K562 (cell line): ENCODE measurements around the gene RALGPS1. TPM values are rescaled to one million over a fixed set of nuclear protein-coding genes. Genes with fewer than 3 reads are reported as not detected.

Source experiments
- ATAC-seq: fragments of 200-7000 bp; cut with Tn5 transposase; 3 replicates; pipeline ENCODE4 v1.9.1; 2020; ENCODE audit warnings: moderate library complexity
- BruUV-seq: library from RNA; stranded (reverse); fragments of 400-500 nt; replicated peaks from 2 replicates; lab custom pipeline; 2021; lab: Mats Ljungman, UMichigan
- CTCF ChIA-PET: fragments of 300-600 bp; formaldehyde crosslinking; extraction: SDS; loops from one replicate; lab custom pipeline; 2021; ENCODE audit warnings: low intra/inter-chr PET ratio; lab: Yijun Ruan, JAX
- POLR2A ChIA-PET: fragments of 300-600, 350-650 bp; sonication (Branson Sonifier 250); formaldehyde crosslinking; extraction: SDS; loops from one replicate; lab custom pipeline; 2021; ENCODE audit warnings: antibody characterized with exemption, inconsistent platforms; lab: Yijun Ruan, JAX
- DNase-seq, 4 experiments: peaks; one replicate each; pipeline versions ENCODE4 v3.0.0 to v3.0.0-alpha.2; 2011 to 2018; ENCODE audit warnings: low spot score in 3 of 4, mixed read lengths in 3 of 4; ENCODE audit errors: extremely low read depth in 1 of 4
- FAIRE-seq: peaks from 2 replicates; lab custom pipeline; 2011; peaks lifted over from hg19 to GRCh38; lab: Jason Lieb, UNC
- H2AFZ ChIP-seq: 2 replicates; pipeline ENCODE4 v1.6.0; 2011; ENCODE audit warnings: low read depth, low read length, control low read depth, inconsistent platforms
- H3K27ac ChIP-seq: fragments of 200-600 bp; 3 replicates; pipeline ENCODE4 v1.8.0; 2011; ENCODE audit warnings: low read depth, mild to moderate bottlenecking, control low read depth, inconsistent platforms, low read length, moderate library complexity, mixed read lengths; ENCODE audit errors: extremely low read depth
- H3K27me3 ChIP-seq, 2 experiments: fragments of 300-600 bp in 1 of 2; 2 replicates in 1 of 2; 3 replicates in 1 of 2; pipeline versions ENCODE4 v1.6.0 to v1.8.0; 2011; ENCODE audit warnings: inconsistent platforms in 2 of 2, low read length in 2 of 2, mild to moderate bottlenecking in 1 of 2, mixed read lengths in 1 of 2, moderate library complexity in 1 of 2; ENCODE audit not compliant: control insufficient read depth in 2 of 2, insufficient read depth in 2 of 2
- H3K36me3 ChIP-seq: fragments of 300-600 bp; 3 replicates; pipeline ENCODE4 v1.8.0; 2011; ENCODE audit warnings: mild to moderate bottlenecking, low read length, inconsistent platforms; ENCODE audit not compliant: control insufficient read depth, insufficient read depth
- H3K4me1 ChIP-seq, 2 experiments: fragments of 200-600 bp in 1 of 2; replicated peaks in 1 of 2; 2 replicates in 1 of 2; 3 replicates in 1 of 2; pipeline versions ENCODE4 v1.5.1 to v1.8.0; 2011; ENCODE audit warnings: inconsistent platforms in 2 of 2, low read length in 2 of 2, mild to moderate bottlenecking in 1 of 2, mixed read lengths in 1 of 2, moderate library complexity in 1 of 2; ENCODE audit not compliant: control insufficient read depth in 2 of 2, insufficient read depth in 2 of 2
- H3K4me2 ChIP-seq: 2 replicates; pipeline ENCODE4 v1.6.1; 2011; ENCODE audit warnings: low read length, control low read depth, inconsistent platforms, mixed read lengths; ENCODE audit not compliant: insufficient read depth
- H3K4me3 ChIP-seq: fragments of 200-600 bp; sonication (generic), shearing (Covaris generic); 2 replicates; pipeline ENCODE4 v1.5.1; 2016; ENCODE audit warnings: control low read depth, inconsistent platforms
- H3K79me2 ChIP-seq: fragments of 200-600 bp; 3 replicates; pipeline ENCODE4 v1.8.0; 2011; ENCODE audit warnings: low read length, inconsistent platforms; ENCODE audit not compliant: control insufficient read depth, insufficient read depth
- H3K9ac ChIP-seq, 2 experiments: 2 replicates each; pipeline versions ENCODE4 v1.6.0 to v1.6.1; 2011; ENCODE audit warnings: low read depth in 2 of 2, low read length in 2 of 2, control low read depth in 1 of 2, inconsistent platforms in 1 of 2, mild to moderate bottlenecking in 1 of 2, mixed read lengths in 1 of 2; ENCODE audit not compliant: insufficient read depth in 1 of 2
- H3K9me1 ChIP-seq: one replicate; pipeline ENCODE4 v1.6.0; 2011; ENCODE audit warnings: inconsistent platforms, mild to moderate bottlenecking, low read length, moderate library complexity; ENCODE audit not compliant: control insufficient read depth, insufficient read depth
- H3K9me3 ChIP-seq: replicated peaks from 2 replicates; pipeline ENCODE4 v1.5.1; 2011; ENCODE audit warnings: low read depth, low read length, inconsistent platforms; ENCODE audit not compliant: control insufficient read depth, insufficient read depth
- H4K20me1 ChIP-seq: replicated peaks from 2 replicates; pipeline ENCODE4 v1.6.1; 2011; ENCODE audit warnings: low read length, inconsistent platforms, mixed read lengths; ENCODE audit not compliant: control insufficient read depth, insufficient read depth
- ESRRA ChIP-seq: fragments of 450-650 bp; IDR thresholded peaks from 2 replicates; pipeline ENCODE4 v1.6.1; 2014; ENCODE audit warnings: low read depth, mild to moderate bottlenecking, moderate library complexity, borderline replicate concordance
- IFI16 ChIP-seq: fragments of 250-450 bp; sonication (Bioruptor Pico); IDR thresholded peaks from 2 replicates; pipeline ENCODE4 v2.1.2; 2022; ENCODE audit warnings: mild to moderate bottlenecking, inconsistent platforms
- JUN ChIP-seq, 2 experiments: sonication (generic) in 1 of 2; formaldehyde crosslinking in 1 of 2; IDR thresholded peaks; 2 replicates each; pipeline versions ENCODE4 v1.6.1 to v1.8.0; 2012 to 2022; ENCODE audit warnings: borderline replicate concordance in 2 of 2, mild to moderate bottlenecking in 2 of 2, improper control_type of control experiment in 1 of 2, low read depth in 1 of 2, low read length in 1 of 2, missing genetic modification reagents in 1 of 2
- L3MBTL2 ChIP-seq: fragments of 450-650 bp; IDR thresholded peaks from 2 replicates; pipeline ENCODE4 v1.6.1; 2016; ENCODE audit warnings: mild to moderate bottlenecking, moderate library complexity
- RFX1 ChIP-seq: fragments of 450-650 bp; IDR thresholded peaks from 2 replicates; pipeline ENCODE4 v1.6.1; 2016; ENCODE audit warnings: mild to moderate bottlenecking, moderate library complexity
- RUNX1 ChIP-seq: sonication (generic); IDR thresholded peaks from 2 replicates; pipeline ENCODE4 v1.6.1; 2016; ENCODE audit warnings: antibody characterized with exemption, low read depth
- THAP12 ChIP-seq: fragments of 250-450 bp; sonication (Bioruptor Pico); IDR thresholded peaks from 2 replicates; pipeline ENCODE4 v1.9.0; 2021; ENCODE audit warnings: mild to moderate bottlenecking, inconsistent platforms
- ZNF224 ChIP-seq: sonication (generic); formaldehyde crosslinking; IDR thresholded peaks from 2 replicates; pipeline ENCODE4 v1.8.0; 2022; ENCODE audit warnings: mild to moderate bottlenecking, missing genetic modification reagents
- ZNF41 ChIP-seq: fragments of 250-450 bp; sonication (Bioruptor Pico); conservative IDR thresholded peaks from 2 replicates; pipeline ENCODE4 v1.4.0; 2020; ENCODE audit warnings: mild to moderate bottlenecking
- ZNF561 ChIP-seq: fragments of 450-650 bp; formaldehyde crosslinking; conservative IDR thresholded peaks from 2 replicates; pipeline ENCODE4 v1.4.0; 2020; ENCODE audit warnings: mild to moderate bottlenecking, moderate library complexity
- WGBS: fragments of 100-300 bp; shearing (Covaris generic); methylation state at CpG from one replicate; pipeline ENCODE4 v1.1.6; 2016; ENCODE audit warnings: low coverage, mixed read lengths; ENCODE audit not compliant: insufficient coverage; ENCODE audit errors: missing lambda C conversion rate; 5-methylcytosine and 5-hydroxymethylcytosine counted together
- in situ Hi-C: fragments of 300-500 bp; cut with MboI; formaldehyde crosslinking; loops from 4 replicates; pipeline ENCODE4 v1.15.0; 2018; ENCODE audit warnings: inconsistent platforms, mixed read lengths
- intact Hi-C: fragments of 100-400 bp; cut with micrococcal nuclease; formaldehyde crosslinking; loops from 2 replicates; pipeline ENCODE4 v1.14.2; 2022
- polyA plus RNA-seq, 8 experiments: library from polyadenylated mRNA; depleted of rRNA in 4 of 8; stranded (reverse) in 5 of 8; unstranded in 3 of 8; fragments of >200 nt; fragmentation: Nextera tagmentation in 2 of 8; fragmentation: Illumina TruSeq in 1 of 8; extraction: Ambion mirVana in 2 of 8; extraction: Trizol in 1 of 8; gene quantifications; 2 replicates each; pipeline versions ENCODE4 v1.2.1 to v1.2.3, GENCODE V29; 2011 to 2014; ENCODE audit warnings: inconsistent platforms in 1 of 8, missing spikeins in 1 of 8
- total RNA-seq, 7 experiments: library from RNA; depleted of rRNA in 6 of 7; stranded (reverse); fragments of >200 nt in 6 of 7; fragmentation: Illumina TruSeq in 2 of 7; extraction: Trizol in 2 of 7; gene quantifications; 2 replicates each; pipeline versions ENCODE4 v1.2.1 to v1.2.3, GENCODE V29; 2011 to 2021; ENCODE audit warnings: low replicate concordance in 1 of 7

Gene RALGPS1
- total and polyA plus RNA-seq, 9 of the 15 experiments (the other 6 are each of a cell fraction or from before 2014, with no cell fraction given): 0.04 to 2.6 (median 1.5) TPM

- in situ Hi-C loops: no loop called here
- no peak overlapping the region for H3K4me2 ChIP-seq
- no peak overlapping the region for H3K27ac ChIP-seq
- H3K27me3 ChIP-seq: peaks cover 0 to 30% of the 10 kb centered on the region in 2 experiments; a peak in 3 of 5 replicates
- no peaks in the 10 kb centered on the region for H4K20me1 ChIP-seq
- WGBS: 2% methylated on average over 5 of the region's 5 CpGs
- H3K9me3 ChIP-seq: no peaks in the 10 kb centered on the region
- H3K4me1 ChIP-seq: no peaks in the 10 kb centered on the region
- no peak for ATAC-seq
- no peak overlapping the region for H3K9ac ChIP-seq
- no peak for FAIRE-seq
- TF ChIP-seq ZNF41 (CRISPR knock-in tag) (no peak), IFI16 (CRISPR knock-in tag) (no peak)
- H3K36me3 ChIP-seq: no peaks in the 10 kb centered on the region
- no peak overlapping the region for H2AFZ ChIP-seq
- ChIA-PET CTCF (no interaction called here), POLR2A (interaction anchor here (0.6 to 1.4 kb wide), 4 partner anchors 8 to 1552 kb away, joined by 3 to 7 read pairs (median 4); no protein-coding TSS in a partner anchor)
- H3K9me1 ChIP-seq: peaks cover 3% of the 10 kb centered on the region
- intact Hi-C loops: no loop called here
- no peaks in the 10 kb centered on the region for H3K79me2 ChIP-seq
- no TSS peak for BruUV-seq
- DNase-seq: no peak
- no peak overlapping the region for H3K4me3 ChIP-seq
Measured at GRCh38 chr9:127076860-127077643, 162.5 kb downstream of the RALGPS1 start.

GRCh38 chr9:127077644-127077946, 163.0 kb downstream of the RALGPS1 start:
- Histone ChIP-seq H3K4me3 (no peak overlapping the region), H3K4me2 (no peak overlapping the region), H3K27me3 (peaks cover 0 to 34% of the 10 kb centered on the region in 2 experiments; a peak in 3 of 5 replicates), H3K36me3 (no peaks in the 10 kb centered on the region), H3K9me1 (peaks cover 3% of the 10 kb centered on the region), H4K20me1 (no peaks in the 10 kb centered on the region), H3K9me3 (no peaks in the 10 kb centered on the region), H3K27ac (no peak overlapping the region), H2AFZ (no peak overlapping the region), H3K4me1 (no peaks in the 10 kb centered on the region), H3K79me2 (no peaks in the 10 kb centered on the region), H3K9ac (no peak overlapping the region)
- FAIRE-seq: no peak
- intact Hi-C loops (no loop called here), in situ Hi-C loops (no loop called here)
- TF ChIP-seq ESRRA (no peak), ZNF561 (no peak), JUN (IDR thresholded peaks at IDR 0.05; ENCODE audit: borderline replicate concordance, low read depth, low read length) (no peak), JUN (CRISPR knock-in tag; IDR thresholded peaks at IDR 0.05; ENCODE audit: borderline replicate concordance) (no peak), RFX1 (no peak), L3MBTL2 (no peak), THAP12 (CRISPR knock-in tag) (no peak), ZNF224 (no peak), RUNX1 (no peak)
- BruUV-seq: no TSS peak
- DNase-seq: no peak
- CTCF ChIA-PET: no interaction called here
- WGBS: 5% methylated on average over 2 of the region's 2 CpGs
- ATAC-seq: no peak
- POLR2A ChIA-PET: interaction anchor here (0.6 to 1.4 kb wide), 4 partner anchors 9 to 1551 kb away, joined by 3 to 7 read pairs (median 4); no protein-coding TSS in a partner anchor
